ENCODE data around the gene GATAD1.
"Not testable (repeated sequence)": the region's sequence is repeated elsewhere in the genome, so short reads cannot be mapped to it uniquely, and the experiment has no call there.

Gene GATAD1

DNA sequence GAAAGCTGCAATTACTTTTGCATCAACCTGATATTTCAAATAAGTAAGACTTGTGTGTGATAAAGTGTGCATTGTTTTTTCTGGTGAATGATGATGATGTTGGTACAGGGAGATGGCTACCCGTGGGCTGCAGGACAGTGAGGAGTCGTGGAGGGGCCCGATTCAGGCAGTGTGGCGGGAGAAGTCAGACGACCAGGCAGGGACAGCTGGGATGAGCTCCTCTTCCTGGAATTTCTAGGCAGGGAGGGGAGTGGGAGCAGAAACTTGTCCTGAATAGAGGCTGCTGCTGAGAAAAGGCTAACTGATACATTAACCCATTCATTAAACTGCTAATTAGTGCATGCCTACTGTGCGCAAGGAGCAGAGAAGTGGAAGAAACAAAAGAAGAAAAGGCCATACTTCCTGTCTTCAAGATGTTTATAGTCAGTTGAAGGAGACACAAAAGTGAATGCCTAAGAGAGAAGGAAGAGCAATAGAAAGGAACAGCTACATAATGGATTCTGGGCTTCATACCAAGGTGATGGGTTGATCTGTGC lies 9.3 kb upstream of the GATAD1 start:
- DNase-seq: no peak

- DNase-seq: not testable (repeated sequence)
These were observed 4.6 kb upstream of the GATAD1 start for GRCh38 chr7:92442720-92443119.

- DNase-seq: no peak
These were observed 375 bp upstream of the GATAD1 start for GRCh38 chr7:92446869-92447344.

DNA sequence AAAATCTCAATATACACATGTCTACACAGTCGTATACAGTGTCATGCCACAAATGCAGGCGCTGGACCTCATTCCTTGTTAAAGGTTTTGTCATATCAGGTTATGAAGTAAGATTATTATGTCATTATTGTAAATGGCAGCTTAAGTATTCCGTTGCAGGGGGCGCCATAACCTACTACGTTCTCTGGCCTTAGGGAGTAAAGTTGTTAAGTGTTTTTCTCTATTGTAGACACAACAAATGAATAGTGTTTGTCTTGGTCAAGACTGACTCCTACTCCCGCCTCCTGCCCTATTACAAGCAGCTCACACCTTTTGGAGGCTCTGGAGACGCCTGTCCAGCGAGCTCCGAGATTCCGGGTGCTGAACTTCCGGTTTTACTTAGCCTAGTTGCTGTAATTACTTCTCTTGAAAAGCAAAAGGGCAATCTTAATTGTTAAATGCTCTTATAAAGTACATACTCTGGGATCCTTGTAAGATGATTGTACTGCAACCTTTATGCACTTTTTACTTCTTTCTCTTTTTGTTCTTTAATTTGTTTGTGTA lies 994 bp downstream of the GATAD1 start:
- DNase-seq: peak; percentile 54

DNA sequence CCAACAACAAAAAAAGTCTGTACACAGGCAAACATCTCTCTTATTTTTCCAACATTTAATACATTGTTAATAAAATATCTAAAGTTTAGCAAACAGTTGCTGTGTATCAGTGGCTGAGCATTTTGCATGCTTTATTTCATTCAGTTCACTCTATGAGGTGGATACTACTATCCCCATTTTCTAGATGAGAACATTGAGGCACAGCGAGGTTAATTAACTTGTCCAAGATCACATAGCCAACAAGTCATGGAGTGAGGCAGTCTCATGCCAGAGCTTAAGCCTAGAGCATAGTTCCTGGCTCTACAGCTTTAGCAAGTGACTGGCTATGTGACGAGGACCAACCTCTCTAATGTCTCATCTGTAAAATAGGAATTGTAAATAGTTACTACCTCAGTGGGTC lies 4.4 kb downstream of the GATAD1 start:
- no peak for DNase-seq

DNA sequence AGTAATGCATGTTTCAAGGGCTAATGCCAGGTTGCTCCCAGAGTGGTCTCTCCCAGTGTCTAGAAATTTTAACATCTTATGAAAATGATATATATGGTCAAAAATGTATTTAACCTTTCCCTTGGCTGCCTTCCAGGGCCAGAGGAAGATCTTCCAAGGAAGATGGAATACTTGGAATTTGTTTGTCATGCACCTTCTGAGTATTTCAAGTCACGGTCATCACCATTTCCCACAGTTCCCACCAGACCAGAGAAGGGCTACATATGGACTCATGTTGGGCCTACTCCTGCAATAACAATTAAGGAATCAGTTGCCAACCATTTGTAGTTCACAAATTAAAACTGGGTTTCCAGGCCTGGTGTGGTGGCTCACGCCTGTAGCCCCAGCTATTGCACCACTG lies 9.0 kb downstream of the GATAD1 start:
- DNase-seq: no peak

- DNase-seq: no peak
These were observed 12.8 kb downstream of the GATAD1 start for GRCh38 chr7:92460109-92460508.

DNA sequence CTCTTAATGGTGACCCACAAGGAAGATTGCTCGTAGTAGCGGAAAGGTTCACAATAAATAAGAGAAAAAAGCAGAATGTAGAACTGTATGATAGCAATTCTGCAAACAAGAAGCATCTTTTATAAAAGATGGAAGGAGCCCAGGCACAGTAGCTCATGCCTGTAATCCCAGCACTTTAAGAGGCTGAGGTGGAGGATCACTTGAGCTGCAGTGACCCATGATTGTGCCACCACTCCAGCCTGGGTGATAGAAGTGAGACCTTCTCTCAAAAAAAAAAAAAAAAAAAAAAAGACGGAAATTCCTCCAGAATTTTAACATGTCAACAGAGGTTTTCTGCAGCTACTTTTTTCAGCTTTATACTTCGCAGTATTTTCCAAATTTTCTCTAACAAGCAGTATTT lies 13.2 kb downstream of the GATAD1 start:
- no peak for DNase-seq

GRCh38 chr7:92461027-92462003 lies 14.0 kb downstream of the GATAD1 start:
- DNase-seq: peak; percentile 68

DNA sequence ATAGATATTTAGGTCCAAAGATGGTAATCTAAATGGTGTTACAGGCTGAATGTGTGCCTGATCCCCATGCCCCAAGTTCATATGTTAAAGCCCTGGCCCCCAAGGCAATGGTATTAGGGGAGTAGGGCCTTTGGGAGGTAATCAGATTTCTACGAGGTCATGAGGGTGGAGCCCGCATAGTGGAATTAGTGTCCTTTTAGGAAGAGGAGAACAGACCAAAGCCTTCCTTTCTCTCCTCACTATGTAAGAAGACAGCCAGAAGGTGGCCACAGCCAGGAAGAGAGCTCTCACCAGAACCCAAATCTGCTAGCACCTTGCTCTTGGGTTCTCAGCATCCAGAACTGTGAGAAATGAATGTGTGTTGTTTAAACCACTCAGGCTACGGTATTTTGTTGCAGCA lies 15.3 kb downstream of the GATAD1 start:
- DNase-seq: peak; percentile 27

- DNase-seq: no peak
These were observed 17.2 kb downstream of the GATAD1 start for GRCh38 chr7:92464515-92464914.

DNA sequence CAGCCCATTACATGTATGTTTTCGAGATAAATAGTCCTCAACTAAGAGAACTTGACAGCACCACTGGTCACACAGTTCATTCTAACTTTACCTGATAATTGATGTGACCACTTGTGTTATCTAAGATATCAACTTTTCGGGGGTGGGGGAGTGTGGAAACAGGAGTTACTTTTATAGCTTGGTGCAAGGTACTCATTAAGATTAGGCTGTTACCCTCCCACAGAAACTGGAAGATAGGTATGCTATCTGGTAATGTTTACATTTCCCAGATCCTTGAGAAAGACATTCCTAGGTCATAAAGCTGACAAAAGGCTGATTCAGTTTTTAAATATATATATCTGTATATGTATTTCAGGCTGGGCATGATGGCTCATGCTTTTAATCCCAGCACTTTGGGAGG lies 19.4 kb downstream of the GATAD1 start:
- DNase-seq: no peak

GRCh38 chr7:92468589-92468988 lies 21.3 kb downstream of the GATAD1 start:
- DNase-seq: not testable (repeated sequence)

GRCh38 chr7:92473989-92474388 lies 26.7 kb downstream of the GATAD1 start:
- DNase-seq: not testable (repeated sequence)

DNA sequence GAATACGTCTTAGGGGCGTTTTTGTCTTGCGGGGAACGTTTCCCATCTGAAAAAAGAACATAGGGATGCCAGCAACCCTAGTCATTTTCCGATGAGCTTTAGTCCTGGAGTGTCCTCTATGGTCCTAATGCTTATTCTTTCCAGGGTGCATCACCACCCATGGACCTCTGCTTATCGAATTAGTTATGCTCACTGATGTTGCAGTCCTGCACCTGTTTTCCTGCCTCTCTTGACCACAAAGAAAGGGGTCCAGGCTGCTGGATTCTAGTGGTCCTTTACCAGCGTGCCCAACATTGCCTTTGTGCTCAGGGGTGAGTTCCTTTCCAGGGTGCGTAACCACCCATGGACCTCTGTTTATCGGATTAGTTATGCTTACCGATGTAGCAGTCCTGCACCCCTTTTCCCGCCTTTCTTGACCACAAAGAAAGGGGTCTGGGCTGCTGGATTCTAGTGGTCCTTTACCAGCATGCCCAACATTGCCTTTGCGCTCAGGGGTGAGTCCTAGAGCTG lies 28.0 kb downstream of the GATAD1 start:
- not testable (repeated sequence) for DNase-seq

- not testable (repeated sequence) for DNase-seq
These were observed 28.7 kb downstream of the GATAD1 start for GRCh38 chr7:92475851-92476590.

GRCh38 chr7:92477681-92478080 lies 30.4 kb downstream of the GATAD1 start, which contains the start of gene ERVW-1:
ERVW-1 (minus strand) TSS chr7:92477946; CDS start chr7:92470381, 7,565 bp downstream.
- DNase-seq: not testable (repeated sequence)

GRCh38 chr7:92478095-92478494 lies 30.8 kb downstream of the GATAD1 start:
- DNase-seq: peak; percentile 66

- DNase-seq: no peak
These were observed 31.4 kb downstream of the GATAD1 start for GRCh38 chr7:92478711-92479110.

GRCh38 chr7:92479146-92479545 lies 31.9 kb downstream of the GATAD1 start:
- DNase-seq: not testable (repeated sequence)

- DNase-seq: peak; percentile 93
These were observed 36.3 kb downstream of the GATAD1 start for GRCh38 chr7:92483624-92484023.

- not testable (repeated sequence) for DNase-seq
These were observed 36.9 kb downstream of the GATAD1 start for GRCh38 chr7:92484226-92484625.
